Choroid plexus epithelial cell (primary cell): ENCODE results near the gene TIMM13.
"Not testable (repeated sequence)": the region's sequence is repeated elsewhere in the genome, so short reads cannot be mapped to it uniquely, and the experiment has no call there.

ENCODE experiments used
- DNase-seq: peaks from one replicate; pipeline ENCODE4 v3.0.0-alpha.2; 2010; ENCODE audit warnings: low read depth
- H3K4me3 ChIP-seq: 2 replicates; pipeline ENCODE4 v1.5.1; 2011; ENCODE audit warnings: low read depth, mild to moderate bottlenecking, control low read depth, low read length, moderate library complexity
- TF ChIP-seq, protein P1 (sequence below): conservative IDR thresholded peaks from 2 replicates; pipeline ENCODE4 v1.5.1; 2011; ENCODE audit warnings: low read depth, mild to moderate bottlenecking, control low read depth, inconsistent platforms, low read length, moderate library complexity

The TIMM13 gene

DNA sequence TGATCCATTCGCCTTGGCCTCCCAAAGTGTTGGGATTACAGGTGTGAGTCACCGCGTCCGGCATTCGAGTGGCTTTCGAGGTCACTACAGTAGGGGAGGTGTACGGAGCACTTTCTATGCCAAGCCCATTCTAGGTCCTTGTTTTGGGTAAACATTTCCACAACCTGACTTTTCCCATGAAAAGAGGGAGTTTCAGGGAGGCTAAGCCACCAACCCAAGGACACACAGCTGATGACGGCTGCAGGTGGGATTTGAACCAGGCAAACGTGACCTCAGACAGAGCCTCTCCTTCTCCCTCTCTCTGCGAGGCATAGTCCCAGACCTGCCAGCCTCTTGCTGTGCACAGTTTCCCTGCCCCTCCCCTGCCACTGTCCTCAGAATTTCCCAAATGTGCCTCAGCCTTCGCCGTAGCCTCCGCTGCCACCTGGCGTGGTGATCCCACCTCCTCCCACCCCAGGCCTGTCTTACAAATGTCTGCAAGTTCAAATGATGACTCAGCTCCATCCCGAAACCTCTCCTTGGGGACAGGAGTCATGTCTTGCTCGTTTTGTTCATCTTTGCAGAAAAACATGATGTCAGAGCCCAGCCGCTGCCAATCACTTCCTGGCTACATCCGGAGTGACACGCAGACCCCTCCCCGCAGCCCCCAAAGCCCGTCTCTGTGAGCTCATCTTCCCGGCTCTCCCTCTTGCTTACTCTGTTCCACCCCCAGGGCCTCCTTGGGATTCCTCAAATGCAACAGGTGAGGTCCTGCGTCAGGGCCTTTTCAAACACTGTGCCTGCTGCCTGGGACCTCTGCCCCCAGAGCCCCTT, 41.9 kb upstream of the TIMM13 start:
- TF ChIP-seq, protein P1, sequence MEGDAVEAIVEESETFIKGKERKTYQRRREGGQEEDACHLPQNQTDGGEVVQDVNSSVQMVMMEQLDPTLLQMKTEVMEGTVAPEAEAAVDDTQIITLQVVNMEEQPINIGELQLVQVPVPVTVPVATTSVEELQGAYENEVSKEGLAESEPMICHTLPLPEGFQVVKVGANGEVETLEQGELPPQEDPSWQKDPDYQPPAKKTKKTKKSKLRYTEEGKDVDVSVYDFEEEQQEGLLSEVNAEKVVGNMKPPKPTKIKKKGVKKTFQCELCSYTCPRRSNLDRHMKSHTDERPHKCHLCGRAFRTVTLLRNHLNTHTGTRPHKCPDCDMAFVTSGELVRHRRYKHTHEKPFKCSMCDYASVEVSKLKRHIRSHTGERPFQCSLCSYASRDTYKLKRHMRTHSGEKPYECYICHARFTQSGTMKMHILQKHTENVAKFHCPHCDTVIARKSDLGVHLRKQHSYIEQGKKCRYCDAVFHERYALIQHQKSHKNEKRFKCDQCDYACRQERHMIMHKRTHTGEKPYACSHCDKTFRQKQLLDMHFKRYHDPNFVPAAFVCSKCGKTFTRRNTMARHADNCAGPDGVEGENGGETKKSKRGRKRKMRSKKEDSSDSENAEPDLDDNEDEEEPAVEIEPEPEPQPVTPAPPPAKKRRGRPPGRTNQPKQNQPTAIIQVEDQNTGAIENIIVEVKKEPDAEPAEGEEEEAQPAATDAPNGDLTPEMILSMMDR = no peak
- peak; percentile 61 for DNase-seq
- no peak overlapping the region for H3K4me3 ChIP-seq

- H3K4me3 ChIP-seq = no peak overlapping the region
- DNase-seq = no peak
- TF ChIP-seq, protein P1 = no peak
These were observed 41.2 kb upstream of the TIMM13 start for GRCh38 chr19:2468596-2468995.

GRCh38 chr19:2464389-2464788, 37.0 kb upstream of the TIMM13 start:
- peak; percentile 52 for DNase-seq
- TF ChIP-seq, protein P1 = no peak
- H3K4me3 ChIP-seq = no peak overlapping the region

DNA sequence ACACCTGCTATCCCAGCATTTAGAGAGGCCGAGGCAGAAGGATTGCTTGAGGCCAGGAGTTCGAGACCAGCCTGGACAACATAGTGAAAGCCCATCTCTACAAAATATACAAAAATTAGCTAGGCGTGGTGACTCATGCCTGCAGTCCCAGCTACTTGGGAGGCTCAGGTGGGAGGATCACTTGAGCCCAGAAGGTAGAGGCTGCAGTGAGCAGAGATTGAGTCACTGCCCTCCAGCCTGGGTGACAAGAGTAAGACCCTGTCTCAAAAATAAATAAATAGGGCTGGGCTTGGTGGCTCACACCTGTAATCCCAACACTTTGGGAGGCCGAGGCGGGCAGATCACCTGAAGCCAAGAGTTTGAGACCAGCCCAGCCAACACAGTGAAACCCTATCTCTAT, 36.3 kb upstream of the TIMM13 start:
- not testable (repeated sequence) for DNase-seq

GRCh38 chr19:2462635-2463421, 35.4 kb upstream of the TIMM13 start:
- TF ChIP-seq, protein P1 = no peak
- DNase-seq = peak; percentile 96
- H3K4me3 ChIP-seq = peak overlapping the region; percentile 78

More for the DNA sequence above, 36.3 kb upstream of the TIMM13 start:
- not testable (repeated sequence) for H3K4me3 ChIP-seq

DNA sequence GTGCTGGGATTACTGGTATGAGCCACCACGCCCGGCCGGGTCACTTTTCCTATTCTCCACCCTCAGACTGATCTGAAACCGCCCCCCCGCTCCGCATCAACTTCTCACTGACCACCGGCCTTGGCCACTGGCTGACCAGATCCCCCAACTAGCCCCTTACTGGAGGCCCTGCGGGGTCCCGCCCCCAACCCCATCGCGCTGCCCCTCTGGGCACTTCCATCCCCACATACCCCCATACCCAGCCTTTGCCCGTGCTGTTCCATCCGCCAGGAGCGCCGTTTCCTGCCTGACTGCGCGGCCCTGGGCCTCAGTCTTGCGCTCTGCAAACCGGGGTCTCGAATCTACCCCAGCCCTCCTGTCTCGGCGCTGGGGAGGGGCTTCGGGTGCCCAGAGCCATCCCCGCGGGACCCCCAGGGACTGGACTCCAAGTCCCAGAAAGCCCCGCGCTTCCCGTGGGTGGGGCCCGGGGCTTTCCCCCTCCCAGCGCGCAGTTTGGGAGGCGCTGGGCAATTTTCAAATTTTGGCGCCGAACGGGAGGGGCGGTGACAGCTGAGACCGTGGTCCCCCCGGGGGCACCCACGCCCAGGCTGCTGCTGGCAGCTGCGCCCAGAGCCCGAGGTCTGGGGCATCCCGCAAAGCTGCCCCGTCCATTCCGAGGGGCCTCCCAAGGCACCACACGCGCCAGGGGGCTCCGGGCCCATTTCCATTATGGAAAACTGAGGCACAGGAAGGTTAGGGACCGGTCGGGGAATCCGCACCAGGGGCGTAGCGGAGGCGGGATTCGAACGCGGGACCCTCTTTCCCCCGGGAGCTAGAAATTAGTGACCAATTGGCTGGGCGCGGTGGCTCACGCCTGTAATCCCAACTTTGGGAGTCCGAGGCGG, 34.6 kb upstream of the TIMM13 start:
- TF ChIP-seq, protein P1 = peak; percentile 43
- DNase-seq = peak; percentile 50
- H3K4me3 ChIP-seq = peak overlapping the region; percentile 78

DNA sequence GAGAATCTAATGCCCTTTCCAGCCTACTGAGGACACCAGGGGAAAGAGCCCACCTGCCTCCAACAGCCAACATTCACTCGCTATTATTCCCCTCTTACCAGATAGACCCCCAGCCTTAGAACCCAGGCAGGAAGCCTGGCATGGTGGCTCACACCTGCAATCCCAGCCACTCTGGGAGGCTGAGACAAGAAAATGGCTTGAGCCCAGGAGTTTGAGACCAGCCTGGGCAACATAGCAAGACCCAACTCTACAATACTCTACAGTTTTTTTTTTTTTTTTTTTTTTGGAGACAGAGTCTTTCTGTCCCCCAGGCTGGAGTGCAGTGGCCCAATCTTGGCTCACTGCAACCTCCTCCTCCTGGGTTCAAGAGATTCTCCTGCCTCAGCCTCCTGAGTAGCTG, 32.9 kb upstream of the TIMM13 start:
- no peak for DNase-seq
- no peak overlapping the region for H3K4me3 ChIP-seq
- TF ChIP-seq, protein P1 = no peak

DNA sequence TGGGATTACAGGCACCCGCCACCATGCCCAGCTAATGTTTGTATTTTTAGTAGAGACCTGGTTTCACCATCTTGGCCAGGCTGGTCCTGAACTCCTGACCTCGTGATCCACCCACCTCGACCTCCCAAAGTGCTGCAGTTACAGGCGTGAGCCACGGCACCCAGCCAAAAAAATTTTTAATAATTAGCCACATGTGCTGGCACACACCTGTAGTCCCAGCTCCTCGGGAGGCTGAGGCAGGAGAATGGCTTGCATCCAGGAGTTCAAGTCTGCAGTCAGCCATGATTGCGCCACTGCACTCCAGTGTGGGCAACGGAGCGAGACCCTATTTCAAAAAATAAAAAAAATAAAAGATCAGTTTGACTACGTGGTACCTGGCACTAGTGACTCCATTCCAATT, 31.4 kb upstream of the TIMM13 start:
- H3K4me3 ChIP-seq, DNase-seq: not testable (repeated sequence)
